Esophagus mucosa (tissue), 1 donor: ENCODE measurements around the gene SPHKAP. TPM values are rescaled to one million over a fixed set of nuclear protein-coding genes. Genes with fewer than 3 reads are reported as not detected.
A peak's percentile ranks its signal among the peaks of the same experiment; 100 is the strongest.
"Not testable (repeated sequence)": the region's sequence is repeated elsewhere in the genome, so short reads cannot be mapped to it uniquely, and the experiment has no call there.

Source experiments
- ATAC-seq: fragments of 200-7000 bp; cut with Tn5 transposase; one replicate; pipeline ENCODE4 v1.9.1; 2020
- total RNA-seq: library from RNA; stranded (reverse); gene quantifications from one replicate; pipeline ENCODE4 v1.2.4, GENCODE V29; 2023
- donor health status: DM: yes; HTN: yes; CAD: no.

SPHKAP gene
- not detected for total RNA-seq

GRCh38 chr2:228181098-228182019 is at the start of gene SPHKAP:
SPHKAP (minus strand) TSS chr2:228181687; CDS start chr2:228181598, 89 bp downstream.
- ATAC-seq, result peak; percentile 8

GRCh38 chr2:228227466-228227865 is 46.0 kb upstream of the SPHKAP start:
- ATAC-seq, result no peak

GRCh38 chr2:228224410-228224809 is 42.9 kb upstream of the SPHKAP start:
- ATAC-seq, result no peak

- ATAC-seq, result not testable (repeated sequence)
These were observed 37.1 kb upstream of the SPHKAP start for GRCh38 chr2:228218593-228218992.

GRCh38 chr2:228197504-228197903 is 16.0 kb upstream of the SPHKAP start:
- ATAC-seq, result no peak

- ATAC-seq, result no peak
These were observed 1.0 kb downstream of the SPHKAP start for GRCh38 chr2:228180181-228181097.

GRCh38 chr2:228167290-228167689 is 14.2 kb downstream of the SPHKAP start:
- no peak for ATAC-seq

- ATAC-seq, result no peak
These were observed 16.8 kb downstream of the SPHKAP start for GRCh38 chr2:228164718-228165117.

- no peak for ATAC-seq
These were observed 23.6 kb downstream of the SPHKAP start for GRCh38 chr2:228157841-228158240.

GRCh38 chr2:228144961-228145360 is 36.5 kb downstream of the SPHKAP start:
- ATAC-seq, result no peak

GRCh38 chr2:228140934-228141528 is 40.5 kb downstream of the SPHKAP start:
- ATAC-seq, result no peak

GRCh38 chr2:228136027-228136426 is 45.5 kb downstream of the SPHKAP start:
- ATAC-seq, result no peak

- ATAC-seq, result no peak
These were observed 46.2 kb downstream of the SPHKAP start for GRCh38 chr2:228135300-228135699.

- no peak for ATAC-seq
These were observed 49.7 kb downstream of the SPHKAP start for GRCh38 chr2:228131833-228132232.

GRCh38 chr2:228126401-228126800 is 55.1 kb downstream of the SPHKAP start:
- no peak for ATAC-seq

- ATAC-seq, result no peak
These were observed 62.5 kb downstream of the SPHKAP start for GRCh38 chr2:228118940-228119339.

GRCh38 chr2:228107846-228108245 is 73.6 kb downstream of the SPHKAP start:
- ATAC-seq, result no peak

- no peak for ATAC-seq
These were observed 75.8 kb downstream of the SPHKAP start for GRCh38 chr2:228105526-228106250.

GRCh38 chr2:228104215-228104614 is 77.3 kb downstream of the SPHKAP start:
- no peak for ATAC-seq

GRCh38 chr2:228103379-228103778 is 78.1 kb downstream of the SPHKAP start:
- ATAC-seq, result no peak

GRCh38 chr2:228102949-228103348 is 78.5 kb downstream of the SPHKAP start:
- ATAC-seq, result no peak

- ATAC-seq, result no peak
These were observed 87.0 kb downstream of the SPHKAP start for GRCh38 chr2:228094377-228094921.
